ENCODE measurements around the gene HNF1A. TPM values are rescaled to one million over a fixed set of nuclear protein-coding genes. Genes with fewer than 3 reads are reported as not detected.

HNF1A gene
- total RNA-seq, 4 donors from 2014 or later, result not detected

DNA sequence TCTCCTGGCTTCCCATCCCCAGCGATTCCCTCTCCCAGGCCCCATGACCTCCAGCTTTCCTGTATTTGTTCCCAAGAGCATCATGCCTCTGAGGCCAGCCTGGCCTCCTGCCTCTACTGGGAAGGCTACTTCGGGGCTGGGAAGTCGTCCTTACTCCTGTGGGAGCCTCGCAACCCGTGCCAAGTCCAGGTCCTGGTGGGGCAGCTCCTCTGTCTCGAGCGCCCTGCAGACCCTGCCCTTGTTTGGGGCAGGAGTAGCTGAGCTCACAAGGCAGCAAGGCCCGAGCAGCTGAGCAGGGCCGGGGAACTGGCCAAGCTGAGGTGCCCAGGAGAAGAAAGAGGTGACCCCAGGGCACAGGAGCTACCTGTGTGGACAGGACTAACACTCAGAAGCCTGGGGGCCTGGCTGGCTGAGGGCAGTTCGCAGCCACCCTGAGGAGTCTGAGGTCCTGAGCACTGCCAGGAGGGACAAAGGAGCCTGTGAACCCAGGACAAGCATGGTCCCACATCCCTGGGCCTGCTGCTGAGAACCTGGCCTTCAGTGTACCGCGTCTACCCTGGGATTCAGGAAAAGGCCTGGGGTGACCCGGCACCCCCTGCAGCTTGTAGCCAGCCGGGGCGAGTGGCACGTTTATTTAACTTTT lies 23.6 kb downstream of the HNF1A start:
- peaks cover 6 to 22% of the 10 kb centered on the region in 2 donors for H3K36me3 ChIP-seq
- WGBS, 2 donors, result 85 to 92% methylated on average over 11 to 12 of the region's 16 CpGs

DNA sequence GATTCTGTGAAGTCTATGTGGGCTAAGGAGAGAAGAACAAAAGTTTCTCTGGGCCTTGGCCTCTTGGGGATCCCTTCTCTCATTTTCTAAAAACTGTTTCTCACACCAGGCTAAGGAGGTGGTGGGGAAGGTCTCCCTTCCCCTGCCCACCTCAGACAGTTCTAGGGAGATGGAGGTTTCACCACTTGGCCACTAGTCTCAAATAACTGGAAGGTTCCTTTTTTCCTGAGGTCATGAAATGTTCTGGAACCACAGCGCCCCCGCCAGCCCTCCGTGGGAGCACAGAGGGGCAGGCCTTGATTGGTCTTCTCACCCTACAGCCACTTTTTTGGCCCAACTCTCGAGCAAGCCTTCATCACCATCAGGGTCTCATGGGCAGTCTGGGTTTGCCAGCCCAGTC lies 25.3 kb downstream of the HNF1A start:
- Histone ChIP-seq H3K36me3 (peaks cover 6 to 30% of the 10 kb centered on the region in 2 donors), H3K9me3 (no peaks in the 10 kb centered on the region), H3K4me1 (peaks cover 0 to 5% of the 10 kb centered on the region in 2 donors), H3K27me3 (no peaks in the 10 kb centered on the region), H3K27ac (no peak overlapping the region), H3K4me3 (replicated peaks in 1 of 3) (no peak overlapping the region)
- 77 to 81% methylated on average over 4 of the region's 4 CpGs for WGBS, 2 donors
- no peak for TF ChIP-seq POLR2A (IDR thresholded peaks at IDR 0.05)
- TF ChIP-seq, protein P1, sequence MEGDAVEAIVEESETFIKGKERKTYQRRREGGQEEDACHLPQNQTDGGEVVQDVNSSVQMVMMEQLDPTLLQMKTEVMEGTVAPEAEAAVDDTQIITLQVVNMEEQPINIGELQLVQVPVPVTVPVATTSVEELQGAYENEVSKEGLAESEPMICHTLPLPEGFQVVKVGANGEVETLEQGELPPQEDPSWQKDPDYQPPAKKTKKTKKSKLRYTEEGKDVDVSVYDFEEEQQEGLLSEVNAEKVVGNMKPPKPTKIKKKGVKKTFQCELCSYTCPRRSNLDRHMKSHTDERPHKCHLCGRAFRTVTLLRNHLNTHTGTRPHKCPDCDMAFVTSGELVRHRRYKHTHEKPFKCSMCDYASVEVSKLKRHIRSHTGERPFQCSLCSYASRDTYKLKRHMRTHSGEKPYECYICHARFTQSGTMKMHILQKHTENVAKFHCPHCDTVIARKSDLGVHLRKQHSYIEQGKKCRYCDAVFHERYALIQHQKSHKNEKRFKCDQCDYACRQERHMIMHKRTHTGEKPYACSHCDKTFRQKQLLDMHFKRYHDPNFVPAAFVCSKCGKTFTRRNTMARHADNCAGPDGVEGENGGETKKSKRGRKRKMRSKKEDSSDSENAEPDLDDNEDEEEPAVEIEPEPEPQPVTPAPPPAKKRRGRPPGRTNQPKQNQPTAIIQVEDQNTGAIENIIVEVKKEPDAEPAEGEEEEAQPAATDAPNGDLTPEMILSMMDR (IDR thresholded peaks at IDR 0.05), result no peak
- intact Hi-C loops (cut with DNase I), result no loop called here
- DNase-seq, result no peak

More for the DNA sequence above, 23.6 kb downstream of the HNF1A start:
- intact Hi-C loops (cut with DNase I), result no loop called here
- no peak for TF ChIP-seq POLR2A (IDR thresholded peaks at IDR 0.05)
- TF ChIP-seq, protein P1 (IDR thresholded peaks at IDR 0.05), result no peak
- peaks cover 0 to 5% of the 10 kb centered on the region in 2 donors for H3K4me1 ChIP-seq
- no peaks in the 10 kb centered on the region for H3K27me3 ChIP-seq
- H3K9me3 ChIP-seq, result no peaks in the 10 kb centered on the region
- no peak for DNase-seq
- no peak overlapping the region for H3K27ac ChIP-seq
- no peak overlapping the region for H3K4me3 ChIP-seq (replicated peaks in 1 of 3)

DNA sequence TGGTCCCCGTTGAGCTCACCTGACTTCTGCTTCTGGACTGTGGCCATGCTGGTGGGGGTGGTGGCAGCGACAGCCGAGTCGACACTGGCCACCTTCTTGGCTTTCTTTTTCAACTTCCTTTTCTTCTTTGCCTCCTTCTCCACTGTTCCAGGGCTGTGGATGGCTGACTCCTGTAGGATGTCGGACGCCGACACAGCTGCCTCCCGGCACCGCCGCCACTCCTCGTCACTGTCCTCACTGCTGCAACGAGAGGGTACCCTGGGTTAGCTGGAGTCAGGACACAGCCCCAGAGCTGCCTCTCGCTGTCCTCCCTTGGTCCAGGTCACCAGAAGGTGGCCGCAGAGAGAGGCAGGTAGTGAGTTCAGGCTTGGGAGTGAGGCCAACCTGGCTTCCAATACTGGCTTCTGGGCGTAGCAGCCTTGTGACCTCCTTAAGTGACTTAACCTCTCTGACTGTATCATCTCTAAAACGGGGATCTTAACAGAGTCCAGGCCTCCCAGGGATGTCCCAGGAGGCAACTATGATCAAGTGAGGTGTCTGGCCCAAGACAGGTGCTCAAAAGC lies 26.0 kb downstream of the HNF1A start:
- peaks cover 0 to 5% of the 10 kb centered on the region in 2 donors for H3K4me1 ChIP-seq
- no peaks in the 10 kb centered on the region for H3K9me3 ChIP-seq
- no peak overlapping the region for H3K27ac ChIP-seq
- intact Hi-C loops (cut with DNase I), result no loop called here
- no peak for DNase-seq
- H3K36me3 ChIP-seq, result peaks cover 8 to 35% of the 10 kb centered on the region in 2 donors
- 93 to 95% methylated on average over 14 to 16 of the region's 16 CpGs for WGBS, 2 donors
- no peak for TF ChIP-seq POLR2A (IDR thresholded peaks at IDR 0.05)
- TF ChIP-seq, protein P1 (IDR thresholded peaks at IDR 0.05), result no peak
- H3K4me3 ChIP-seq (replicated peaks in 1 of 3), result no peak overlapping the region
- no peaks in the 10 kb centered on the region for H3K27me3 ChIP-seq

DNA sequence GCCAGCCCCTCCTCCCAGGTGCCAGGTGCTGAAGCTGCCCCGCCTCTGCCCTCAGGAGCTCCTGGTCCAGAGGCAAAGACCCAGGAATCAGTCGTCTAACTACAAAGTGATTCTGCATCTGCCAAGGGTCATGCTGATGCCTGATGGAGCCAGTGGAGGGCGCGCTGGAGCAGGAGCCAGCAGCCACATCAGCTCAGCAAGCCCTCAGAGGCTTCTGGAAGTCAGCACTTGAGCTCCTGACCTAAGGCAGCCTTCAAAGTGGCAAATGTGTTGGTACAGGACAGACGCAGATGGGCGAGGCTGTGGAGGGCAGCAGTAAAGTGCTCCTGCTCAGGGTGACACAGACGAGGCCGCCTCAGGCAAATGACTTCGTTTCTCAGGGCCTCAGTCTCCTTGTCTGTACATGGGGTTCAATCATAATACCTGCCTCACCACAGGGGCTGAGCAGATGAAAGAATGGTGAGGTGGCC lies 27.0 kb downstream of the HNF1A start:
- TF ChIP-seq, protein P1 (IDR thresholded peaks at IDR 0.05), result peak in 1 of 6 experiments; percentile 20
- TF ChIP-seq POLR2A (IDR thresholded peaks at IDR 0.05), result no peak
- intact Hi-C loops (cut with DNase I), result no loop called here
- peaks cover 15 to 41% of the 10 kb centered on the region in 2 donors for H3K36me3 ChIP-seq

More for the DNA sequence above, 27.0 kb downstream of the HNF1A start:
- Histone ChIP-seq H3K27me3 (no peaks in the 10 kb centered on the region), H3K9me3 (no peaks in the 10 kb centered on the region), H3K4me3 (replicated peaks in 1 of 3) (no peak overlapping the region), H3K27ac (no peak overlapping the region), H3K4me1 (no peaks in the 10 kb centered on the region)
- WGBS, 2 donors, result 70 to 72% methylated on average over 9 of the region's 9 CpGs
- DNase-seq, result no peak
